GM23248 (cell line): ENCODE data around the gene FAM20C.
A peak's percentile ranks its signal among the peaks of the same experiment; 100 is the strongest.

ENCODE experiments used
- EZH2 ChIP-seq: fragments of 200-600 bp; sonication (generic); IDR thresholded peaks from 2 replicates; pipeline ENCODE4 v1.6.1; 2018; ENCODE audit warnings: antibody characterized with exemption, mild to moderate bottlenecking; ENCODE audit not compliant: insufficient read depth, poor library complexity, severe bottlenecking
- EZH2phosphoT487 ChIP-seq: fragments of 200-600 bp; sonication (generic); IDR thresholded peaks from 2 replicates; pipeline ENCODE4 v1.6.1; 2018; ENCODE audit warnings: antibody characterized with exemption, moderate library complexity, mild to moderate bottlenecking, low read depth; ENCODE audit not compliant: insufficient read depth

GRCh38 chr7:290554-291372 lies 98.4 kb downstream of the FAM20C start:
- no peak for TF ChIP-seq EZH2
- 0 out of 2 replicates have a peak, but pooled peaks have one; percentile 21 for TF ChIP-seq EZH2phosphoT487
